HG03196 (cell line): Measurements from ENCODE around the gene FBXO27.
"Not testable (repeated sequence)": the region's sequence is repeated elsewhere in the genome, so short reads cannot be mapped to it uniquely, and the experiment has no call there.

ENCODE experiments used
- ATAC-seq: cut with Tn5 transposase; IDR thresholded peaks from one replicate; pipeline ENCODE4 v1.9.1; 2021; ENCODE audit not compliant: unreplicated experiment

The FBXO27 gene, protein sequence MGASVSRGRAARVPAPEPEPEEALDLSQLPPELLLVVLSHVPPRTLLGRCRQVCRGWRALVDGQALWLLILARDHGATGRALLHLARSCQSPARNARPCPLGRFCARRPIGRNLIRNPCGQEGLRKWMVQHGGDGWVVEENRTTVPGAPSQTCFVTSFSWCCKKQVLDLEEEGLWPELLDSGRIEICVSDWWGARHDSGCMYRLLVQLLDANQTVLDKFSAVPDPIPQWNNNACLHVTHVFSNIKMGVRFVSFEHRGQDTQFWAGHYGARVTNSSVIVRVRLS

DNA sequence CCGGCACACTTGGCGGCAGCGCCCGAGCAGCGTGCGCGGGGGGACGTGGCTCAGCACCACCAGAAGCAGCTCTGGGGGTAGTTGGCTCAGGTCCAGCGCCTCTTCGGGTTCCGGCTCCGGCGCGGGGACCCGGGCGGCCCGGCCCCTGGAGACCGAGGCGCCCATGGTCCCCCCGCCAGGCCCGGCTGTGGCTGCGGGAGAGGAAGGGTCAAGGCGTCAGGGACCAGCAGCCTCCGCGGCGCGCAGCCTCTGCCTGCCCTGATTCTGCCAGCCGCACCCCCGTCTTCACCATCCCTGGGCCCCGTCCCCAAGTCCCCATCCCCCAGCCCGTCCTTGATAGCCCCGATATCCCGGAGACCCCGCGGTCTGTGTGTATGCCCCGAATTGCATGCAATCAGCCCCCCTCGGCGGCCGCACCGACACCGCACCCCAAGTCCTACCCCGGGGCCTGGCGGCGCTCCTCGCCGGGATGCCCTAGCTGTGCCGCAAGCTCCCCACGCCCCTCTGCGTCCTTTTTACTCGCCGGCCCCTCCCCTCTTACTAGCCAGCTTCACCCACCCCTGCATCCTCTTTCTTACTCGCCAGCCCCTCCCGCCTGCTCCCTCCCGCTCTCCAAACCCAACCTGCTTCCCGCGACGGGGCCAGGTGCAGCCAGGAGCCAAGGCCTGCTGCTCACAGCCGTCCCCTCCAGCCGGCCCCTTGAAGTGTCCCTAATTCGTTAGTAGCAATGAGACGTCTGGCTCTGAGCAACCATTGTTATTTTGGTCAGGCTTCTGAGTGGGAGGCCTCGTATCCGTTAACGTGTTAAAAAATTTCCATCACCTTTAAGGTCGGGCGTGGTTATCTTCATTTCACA, at the start of gene FBXO27:
Gene FBXO27 (minus strand): TSS at position 487 of the 856 bp plus-strand sequence. CDS start 322 bp downstream, at position 165.
- no peak for ATAC-seq

DNA sequence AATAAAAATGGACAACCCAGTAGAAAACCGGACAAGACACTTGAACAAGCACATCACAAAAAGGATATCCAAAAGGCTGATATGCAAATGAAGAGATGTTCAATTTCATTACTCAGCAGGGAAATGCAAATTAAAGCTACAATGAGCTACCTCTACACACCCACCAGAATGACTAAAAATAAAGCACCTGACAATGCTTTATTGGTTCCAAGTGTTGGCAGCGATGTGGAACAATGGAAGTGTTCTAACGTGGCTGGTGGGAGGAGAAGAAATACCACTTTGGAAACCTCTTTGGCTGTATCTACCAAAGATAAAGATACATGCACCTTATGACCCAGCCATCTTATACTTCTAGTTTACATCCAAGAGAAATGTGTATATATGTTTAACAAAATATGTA, 48.1 kb upstream of the FBXO27 start:
- no peak for ATAC-seq

DNA sequence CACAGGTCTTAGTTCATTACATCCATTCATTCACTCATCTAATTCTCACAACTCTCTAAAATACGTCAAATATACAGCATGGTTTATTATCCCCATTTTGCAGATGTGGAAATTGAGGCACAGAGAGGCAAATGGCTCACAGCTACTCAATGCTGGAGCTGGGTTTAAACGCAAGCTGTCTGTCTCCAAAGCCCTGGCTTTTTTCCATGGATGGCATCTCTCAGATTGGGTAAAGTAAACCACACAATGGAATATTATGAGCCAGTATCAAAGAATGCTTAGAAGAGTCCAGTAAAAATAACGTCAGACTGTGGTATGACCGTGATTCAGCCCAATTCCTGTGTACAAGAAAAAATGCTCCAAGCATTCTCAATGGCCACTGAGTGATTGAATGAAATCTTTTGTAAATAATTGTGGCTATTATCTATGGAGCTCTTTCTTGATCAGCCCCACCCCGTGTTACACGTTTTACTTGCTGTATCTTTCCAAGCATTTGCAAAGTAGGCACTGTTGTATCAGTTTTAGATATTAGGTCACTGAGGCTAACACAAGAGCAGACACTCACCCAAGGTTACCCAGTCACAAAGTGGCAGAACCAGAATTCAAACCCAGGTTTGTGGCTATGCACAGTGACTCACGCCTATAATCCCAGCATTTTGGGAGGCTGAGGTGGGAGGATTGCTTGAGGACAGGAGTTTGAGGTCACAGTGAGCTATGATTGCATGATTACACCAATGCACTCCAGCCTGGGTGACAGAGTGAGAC, 46.3 kb upstream of the FBXO27 start:
- ATAC-seq, result no peak

DNA sequence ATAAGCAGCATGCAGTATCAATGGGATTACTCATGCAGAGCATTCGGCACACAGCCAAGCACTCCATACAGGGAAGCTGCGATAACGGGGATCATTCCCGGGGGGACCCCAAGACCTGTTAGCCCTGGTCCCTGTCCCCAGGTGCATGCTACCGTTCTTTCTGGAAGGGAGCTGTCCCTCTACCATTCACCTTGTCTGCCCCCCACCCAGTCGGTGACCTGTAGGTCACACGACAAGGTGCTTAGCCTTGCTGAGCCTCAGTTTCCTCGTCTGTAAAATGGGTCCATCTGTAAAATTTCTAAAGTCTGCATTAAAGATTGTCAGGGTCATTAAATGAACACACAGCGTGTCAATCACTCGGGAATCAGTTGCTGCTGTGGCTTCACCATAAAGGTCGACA, 45.0 kb upstream of the FBXO27 start:
- ATAC-seq, result no peak

DNA sequence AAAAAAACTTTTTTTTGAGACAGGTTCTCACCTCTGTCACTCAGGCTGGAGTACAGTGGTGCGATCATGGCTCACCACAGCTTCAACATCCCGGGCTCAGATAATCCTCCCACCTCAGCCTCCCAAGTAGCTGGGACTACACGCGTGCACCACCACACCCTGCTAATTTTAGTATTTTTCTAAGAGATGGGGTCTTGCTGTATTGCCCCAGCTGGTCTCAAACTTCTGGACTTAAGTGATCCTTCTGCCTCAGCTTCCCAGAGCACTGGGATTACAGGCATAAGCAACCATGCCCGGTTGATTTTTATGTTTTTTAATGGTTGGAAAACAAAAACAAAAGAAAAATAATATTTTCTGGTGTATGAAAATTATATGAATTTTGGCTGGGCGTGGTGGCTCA, 42.6 kb upstream of the FBXO27 start:
- ATAC-seq, result no peak

DNA sequence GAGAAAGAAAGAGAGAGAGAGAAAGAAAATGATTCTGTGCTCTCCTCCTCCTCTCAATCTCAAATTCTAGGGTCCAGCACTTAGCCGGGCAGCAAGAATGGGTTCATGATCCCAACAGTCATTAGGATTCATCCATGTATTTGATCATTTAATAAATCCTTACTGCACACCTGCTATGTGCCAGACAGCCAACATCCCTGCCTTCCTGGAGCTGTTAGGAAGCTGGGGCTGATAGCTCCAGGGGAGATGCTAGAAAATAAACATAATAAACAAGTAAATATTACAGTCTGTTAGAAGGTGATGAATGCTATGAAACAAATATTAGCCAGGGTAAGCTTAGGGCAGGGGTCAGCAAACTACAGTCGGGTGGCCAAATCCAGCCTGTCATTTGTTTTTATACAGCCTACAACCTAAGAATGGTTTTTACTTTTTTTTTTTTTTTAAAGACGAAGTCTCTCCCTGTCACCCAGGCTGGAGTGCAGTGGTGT, 41.9 kb upstream of the FBXO27 start:
- no peak for ATAC-seq

DNA sequence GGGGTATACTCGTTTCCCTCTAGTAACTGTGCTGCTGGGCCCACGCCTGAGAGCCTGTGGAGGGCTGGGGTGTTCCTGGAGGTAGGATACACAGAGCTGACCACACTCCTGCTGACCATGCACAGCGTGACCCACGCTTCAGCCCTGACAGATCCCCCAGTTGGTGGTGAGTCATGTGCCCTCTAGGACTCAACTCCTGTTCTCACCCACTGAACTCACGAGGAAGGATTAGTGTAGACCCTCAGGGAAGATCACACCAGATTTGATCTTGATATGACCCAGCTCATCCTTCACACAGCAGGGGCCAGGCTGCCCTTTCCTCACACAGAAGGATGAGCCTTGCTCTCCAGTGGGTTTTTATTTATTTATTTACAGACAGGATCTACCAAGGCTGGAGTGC, 38.5 kb upstream of the FBXO27 start:
- no peak for ATAC-seq

DNA sequence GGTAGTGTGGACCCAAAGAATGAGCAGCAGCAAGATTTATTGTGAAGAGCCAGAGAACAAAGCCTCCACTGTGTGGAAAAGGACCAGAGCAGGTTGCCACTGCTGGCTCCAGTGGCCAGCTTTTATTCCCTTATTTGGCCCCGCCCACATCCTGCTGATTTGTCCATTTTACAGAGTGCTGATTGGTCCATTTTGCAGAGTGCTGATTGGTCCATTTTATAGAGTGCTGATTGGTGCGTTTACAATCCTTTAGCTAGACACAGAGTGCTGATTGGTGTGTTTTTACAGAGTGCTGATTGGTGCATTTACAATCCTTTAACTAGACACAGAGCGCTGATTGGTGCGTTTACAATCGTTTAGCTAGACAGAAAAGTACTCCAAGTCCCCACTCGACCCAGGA, 35.9 kb upstream of the FBXO27 start:
- not testable (repeated sequence) for ATAC-seq

DNA sequence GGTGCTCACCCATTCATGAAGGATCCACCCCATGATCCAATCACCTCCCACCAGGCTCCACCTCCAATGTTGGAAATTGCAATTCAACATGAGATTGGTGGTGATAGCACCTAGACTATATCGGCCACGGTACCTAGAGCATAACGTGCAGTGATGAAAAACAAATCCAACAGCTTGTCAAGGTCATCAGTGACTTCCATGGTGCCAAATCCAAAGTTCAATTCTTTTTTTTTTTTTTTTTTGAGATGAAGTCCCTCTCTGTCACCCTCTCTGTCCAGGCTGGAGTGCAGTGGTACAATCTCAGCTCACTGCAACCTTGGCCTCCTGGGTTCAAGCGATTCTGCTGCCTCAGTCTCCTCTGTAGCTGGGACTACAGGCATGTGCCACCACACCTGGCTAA, 34.8 kb upstream of the FBXO27 start:
- ATAC-seq, result no peak

DNA sequence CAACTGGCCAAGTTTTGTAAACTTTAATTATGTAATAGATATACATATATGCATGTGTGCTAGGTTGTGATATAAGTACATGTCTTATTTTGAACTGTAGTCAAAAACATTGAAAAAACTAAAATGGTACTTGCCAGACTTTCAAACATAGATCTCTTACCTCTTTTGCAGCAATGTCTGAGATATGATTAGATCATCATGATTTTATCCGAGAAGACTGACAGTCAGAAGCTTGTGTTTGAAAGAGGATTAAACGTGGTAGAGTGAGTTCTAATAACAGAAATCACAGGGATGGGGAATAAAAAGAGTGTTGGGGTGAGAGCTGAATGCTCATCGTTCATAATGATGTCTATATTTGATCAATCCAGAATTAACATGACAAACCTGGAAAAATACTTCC, 33.6 kb upstream of the FBXO27 start:
- no peak for ATAC-seq

DNA sequence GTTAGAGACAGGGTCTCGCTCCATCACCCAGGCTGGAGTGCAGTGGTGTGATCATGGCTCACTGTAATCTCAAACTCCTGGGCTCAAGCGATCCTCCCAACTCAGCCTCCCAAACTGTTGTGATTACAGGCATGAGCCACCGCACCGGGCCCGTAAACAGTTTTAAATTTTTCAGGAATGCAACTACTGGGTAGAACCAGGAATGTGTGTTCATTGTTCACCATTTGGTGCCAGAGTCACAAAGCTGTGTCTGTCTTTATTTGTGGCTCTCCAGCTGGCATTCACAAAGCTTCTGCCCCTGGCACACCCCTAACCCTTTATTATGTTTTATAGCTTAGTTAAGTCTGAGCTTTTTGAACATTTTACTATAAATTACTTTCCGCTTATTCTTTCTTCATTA, 32.1 kb upstream of the FBXO27 start:
- no peak for ATAC-seq

DNA sequence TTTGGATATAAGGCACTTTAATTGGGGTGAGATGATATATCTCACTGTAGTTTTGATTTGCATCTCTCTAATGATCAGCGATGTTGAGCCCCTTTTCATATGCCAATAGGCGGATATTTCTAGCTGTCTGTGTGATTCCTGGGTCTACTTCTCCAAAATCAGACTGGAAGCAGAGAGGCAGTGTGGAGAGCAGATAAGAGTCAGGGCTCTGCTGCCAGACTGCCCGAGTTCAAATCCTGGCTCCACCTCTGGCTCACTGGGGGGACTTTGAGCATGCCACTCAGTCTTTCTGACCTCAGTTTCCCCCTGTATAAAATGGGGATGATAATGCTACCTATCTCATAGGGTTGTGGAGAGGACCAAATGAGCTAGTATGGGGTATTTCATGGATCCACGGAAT, 27.8 kb upstream of the FBXO27 start:
- ATAC-seq, result no peak

DNA sequence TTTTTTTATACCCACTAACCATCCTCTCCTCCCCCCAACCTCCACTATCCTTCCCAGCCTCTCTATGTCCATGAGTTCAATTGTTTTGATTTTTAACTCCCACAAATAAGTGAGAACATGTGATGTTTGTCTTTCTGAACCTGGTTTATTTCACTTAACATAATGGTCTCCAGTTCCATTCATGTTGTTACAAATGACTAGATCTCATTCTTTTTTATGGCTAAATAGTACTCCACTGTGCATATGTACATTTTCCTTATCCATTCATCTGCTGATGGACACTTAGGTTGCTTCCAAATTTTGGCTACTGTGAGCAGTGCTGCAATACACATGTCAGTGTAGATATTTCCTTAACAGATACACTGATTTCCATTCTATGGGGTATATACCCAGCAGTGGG, 27.0 kb upstream of the FBXO27 start:
- no peak for ATAC-seq

DNA sequence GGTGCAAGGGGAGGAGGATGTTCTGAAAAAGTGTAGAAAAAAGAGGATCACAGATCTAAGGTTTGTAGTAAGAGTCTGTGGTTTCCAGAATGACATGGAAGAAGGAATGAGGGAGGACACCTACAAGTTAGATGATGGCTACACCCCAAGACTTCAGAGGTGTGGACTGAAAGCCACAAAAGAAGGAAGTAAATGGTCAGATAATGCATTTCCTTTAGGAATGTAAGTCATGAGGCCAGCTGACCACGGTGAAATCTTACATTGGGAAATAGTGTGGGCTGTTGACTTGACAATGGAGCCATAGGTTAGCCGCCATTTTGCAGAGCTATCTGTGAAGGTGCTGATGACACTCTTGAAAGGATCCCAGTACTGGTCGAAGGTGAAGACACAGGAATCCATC, 25.3 kb upstream of the FBXO27 start:
- no peak for ATAC-seq

DNA sequence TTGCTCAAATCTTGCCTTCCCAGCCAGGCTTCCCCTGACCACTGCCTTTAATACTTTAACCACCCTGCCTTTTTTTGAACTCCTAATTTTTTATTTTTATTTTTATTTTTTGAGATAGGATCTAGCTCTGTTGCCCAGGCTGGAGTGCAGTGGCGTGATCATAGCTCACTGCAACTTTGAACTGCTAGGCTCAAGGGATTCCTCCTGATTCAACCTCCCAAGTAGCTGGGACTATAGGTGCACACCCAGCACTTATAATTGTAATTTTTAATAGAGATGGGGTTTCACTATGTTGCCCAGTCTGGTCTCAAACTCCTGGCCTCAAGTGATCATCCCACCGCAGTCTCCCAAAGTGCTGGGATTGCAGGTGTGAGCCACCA, 21.7 kb upstream of the FBXO27 start:
- ATAC-seq, result no peak

DNA sequence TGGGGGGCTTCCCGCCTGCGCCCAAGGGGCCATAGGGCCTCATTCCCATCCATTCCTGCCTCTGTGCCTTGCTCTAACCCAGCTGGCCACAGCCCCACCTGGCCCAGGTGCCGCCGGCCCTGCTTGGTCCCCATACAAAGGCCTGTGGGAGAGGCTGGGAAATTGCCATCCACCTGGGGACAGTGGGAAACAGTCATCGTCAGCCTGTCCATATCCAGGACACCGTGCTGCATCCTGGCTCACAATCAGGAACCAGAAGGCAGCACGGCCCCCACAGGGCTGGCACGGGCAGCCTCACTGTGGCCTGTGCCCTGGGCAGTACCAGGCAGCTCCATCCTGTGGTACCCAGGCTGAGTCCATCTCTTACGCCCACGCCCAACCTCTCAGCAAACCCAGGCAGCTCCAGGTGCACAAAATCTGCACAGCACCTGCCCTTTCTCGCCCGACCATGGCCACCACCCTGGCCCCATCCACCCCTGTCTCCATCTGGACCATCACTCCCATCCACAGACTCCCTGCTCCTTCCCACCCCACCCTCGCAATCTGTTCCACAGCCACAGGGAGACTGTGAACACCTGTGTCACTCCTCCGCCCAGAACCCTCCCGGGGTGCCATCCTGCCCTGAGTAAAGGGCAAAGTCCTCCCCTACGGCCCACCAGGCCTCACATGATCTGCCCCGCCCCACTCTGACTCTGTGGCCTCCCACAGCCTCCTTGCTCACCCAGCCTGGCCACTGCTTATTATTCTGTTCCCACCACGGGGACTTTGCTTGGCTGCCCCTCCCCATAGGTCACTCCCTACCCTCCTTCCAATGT, 21.1 kb upstream of the FBXO27 start:
- no peak for ATAC-seq

DNA sequence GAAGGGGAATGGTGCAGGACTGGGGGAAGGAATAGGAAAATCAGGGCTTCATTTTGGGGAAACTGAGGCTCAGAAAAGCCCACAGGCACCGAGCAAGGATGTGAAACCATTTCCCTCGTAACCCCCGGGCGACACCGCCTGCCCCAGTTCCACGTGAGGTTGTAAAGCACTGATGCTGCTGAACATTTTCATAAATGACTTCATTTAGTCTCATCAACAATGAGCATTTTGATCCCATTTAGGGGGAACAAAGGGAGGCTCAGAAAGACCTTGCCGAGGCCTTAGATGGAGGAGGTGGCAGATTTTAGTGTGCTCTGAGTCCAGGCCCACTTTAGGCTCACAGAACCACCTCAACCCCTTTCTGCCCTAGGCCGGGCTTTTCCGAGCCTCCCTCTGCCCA, 20.5 kb upstream of the FBXO27 start:
- no peak for ATAC-seq

DNA sequence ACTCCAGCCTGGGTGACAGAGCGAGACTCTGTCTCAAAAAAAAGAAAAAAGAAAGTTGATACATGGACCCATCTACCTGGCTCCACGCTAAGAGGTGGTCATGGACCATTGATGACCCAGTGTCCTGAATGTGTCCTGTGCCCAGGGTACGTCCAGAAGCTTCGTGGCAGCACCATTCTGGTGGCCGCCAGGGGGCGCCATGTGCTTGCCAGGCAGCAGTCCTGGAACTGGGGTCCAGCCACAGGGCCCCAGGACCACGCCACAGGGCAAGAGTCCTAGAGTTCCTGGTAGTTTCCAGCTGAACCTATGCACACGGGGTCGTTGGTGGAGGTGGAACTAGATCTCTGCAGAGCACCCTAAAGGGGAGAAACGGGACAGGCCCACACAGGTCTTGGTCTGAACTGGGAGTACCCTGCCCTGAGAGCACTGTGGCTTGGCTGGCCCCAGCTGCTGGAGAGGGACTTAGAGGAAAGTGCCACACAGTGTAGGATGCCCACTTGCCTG, 19.9 kb upstream of the FBXO27 start:
- no peak for ATAC-seq

DNA sequence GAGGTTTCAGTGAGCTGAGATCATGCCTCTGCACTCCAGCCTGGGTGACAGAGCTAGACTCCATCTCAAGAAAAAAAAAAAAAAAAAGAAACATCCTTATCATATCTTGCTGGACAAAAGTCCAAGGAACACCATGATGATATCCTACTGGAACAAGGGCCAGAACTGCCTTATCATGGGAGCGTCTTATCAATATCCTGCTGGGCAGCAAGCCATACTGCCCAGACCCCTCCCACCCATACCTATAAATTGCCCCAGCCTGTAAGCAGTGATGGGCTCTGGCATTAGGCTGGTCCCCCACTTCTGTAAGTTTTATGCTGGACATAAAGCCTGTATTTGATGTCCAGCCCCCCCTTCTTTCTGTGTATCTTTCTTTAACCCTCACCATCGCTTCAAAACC, 14.7 kb upstream of the FBXO27 start:
- no peak for ATAC-seq

DNA sequence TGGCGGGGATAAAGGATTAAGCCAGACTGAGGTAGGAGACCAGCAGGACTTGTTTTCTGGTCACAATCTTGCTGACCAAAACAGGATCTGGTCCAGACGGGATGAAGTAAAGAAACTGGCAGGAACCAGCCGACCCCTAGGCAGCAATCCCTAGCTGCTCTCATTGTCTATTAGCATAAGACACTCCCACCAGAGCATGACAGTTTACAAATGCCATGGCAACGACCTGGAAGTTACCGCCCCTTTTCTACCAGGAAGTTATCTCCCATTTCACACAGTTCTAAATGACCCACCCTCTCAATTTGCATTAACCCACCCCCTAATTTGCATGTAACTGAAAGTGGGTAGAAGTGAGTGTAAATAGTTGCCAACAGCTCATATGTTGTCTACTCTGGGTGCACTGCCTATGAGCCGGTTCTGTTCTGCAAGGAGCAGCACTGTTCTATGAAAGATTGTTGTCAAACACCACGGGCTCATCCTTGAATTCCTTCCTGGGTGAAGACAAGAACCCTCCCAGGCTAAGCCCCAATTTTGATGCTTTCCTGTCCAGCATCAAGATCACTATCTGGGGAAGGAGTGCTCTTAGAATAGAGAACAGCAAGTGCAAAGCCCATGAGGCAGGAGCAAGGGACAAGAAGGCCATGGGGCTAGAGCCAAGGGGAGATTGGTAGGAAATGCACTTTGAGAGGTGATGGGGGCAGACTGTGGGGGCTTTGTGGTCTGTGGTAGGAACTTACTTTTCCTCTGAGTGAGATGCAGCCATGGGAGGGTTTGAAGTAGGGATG, 13.9 kb upstream of the FBXO27 start:
- no peak for ATAC-seq
